Activated naive CD8-positive, alpha-beta T cell (primary cell): ENCODE results near the gene MAD1L1.

Experiments used
- H3K27ac Mint-ChIP-seq: one replicate; pipeline ENCODE4 v1.8.0; 2021; ENCODE audit warnings: mixed read lengths
- H3K27me3 Mint-ChIP-seq: one replicate; pipeline ENCODE4 v1.8.0; 2021; ENCODE audit warnings: mixed read lengths
- H3K36me3 Mint-ChIP-seq: one replicate; pipeline ENCODE4 v1.8.0; 2021; ENCODE audit warnings: mixed read lengths
- H3K4me1 Mint-ChIP-seq: one replicate; pipeline ENCODE4 v1.8.0; 2021; ENCODE audit warnings: low read depth, mixed read lengths
- H3K4me3 Mint-ChIP-seq: one replicate; pipeline ENCODE4 v1.8.0; 2021; ENCODE audit warnings: mild to moderate bottlenecking, mixed read lengths
- H3K9me3 Mint-ChIP-seq: one replicate; pipeline ENCODE4 v1.8.0; 2021; ENCODE audit warnings: low read depth, mixed read lengths

MAD1L1 gene

GRCh38 chr7:2253525-2254244 is 20.9 kb upstream of the MAD1L1 start:
- no peaks in the 10 kb centered on the region for H3K36me3 Mint-ChIP-seq
- H3K9me3 Mint-ChIP-seq = no peaks in the 10 kb centered on the region
- no peak overlapping the region for H3K27ac Mint-ChIP-seq
- H3K4me3 Mint-ChIP-seq = no peak overlapping the region
- peaks cover 10% of the 10 kb centered on the region for H3K4me1 Mint-ChIP-seq
- H3K27me3 Mint-ChIP-seq = no peaks in the 10 kb centered on the region

- no peaks in the 10 kb centered on the region for H3K27me3 Mint-ChIP-seq
- H3K4me3 Mint-ChIP-seq = no peak overlapping the region
- H3K36me3 Mint-ChIP-seq = no peaks in the 10 kb centered on the region
- H3K27ac Mint-ChIP-seq = peak overlapping the region; percentile 28
- peaks cover 14% of the 10 kb centered on the region for H3K4me1 Mint-ChIP-seq
- no peaks in the 10 kb centered on the region for H3K9me3 Mint-ChIP-seq
These were observed 20.3 kb upstream of the MAD1L1 start for GRCh38 chr7:2253021-2253420.

- Mint-ChIP-seq H3K27me3 (no peaks in the 10 kb centered on the region), H3K4me3 (no peak overlapping the region), H3K36me3 (no peaks in the 10 kb centered on the region), H3K9me3 (no peaks in the 10 kb centered on the region), H3K4me1 (peaks cover 16% of the 10 kb centered on the region), H3K27ac (no peak overlapping the region)
These were observed 19.4 kb upstream of the MAD1L1 start for GRCh38 chr7:2251841-2252771.

- Mint-ChIP-seq H3K4me1 (peaks cover 16% of the 10 kb centered on the region), H3K27me3 (no peaks in the 10 kb centered on the region), H3K27ac (no peak overlapping the region), H3K36me3 (no peaks in the 10 kb centered on the region), H3K4me3 (no peak overlapping the region), H3K9me3 (no peaks in the 10 kb centered on the region)
These were observed 18.6 kb upstream of the MAD1L1 start for GRCh38 chr7:2251381-2251780.

GRCh38 chr7:2249744-2250323 is 17.1 kb upstream of the MAD1L1 start:
- no peak overlapping the region for H3K27ac Mint-ChIP-seq
- H3K36me3 Mint-ChIP-seq = no peaks in the 10 kb centered on the region
- H3K4me1 Mint-ChIP-seq = peaks cover 17% of the 10 kb centered on the region

GRCh38 chr7:2248984-2249694 is 16.4 kb upstream of the MAD1L1 start:
- no peaks in the 10 kb centered on the region for H3K27me3 Mint-ChIP-seq
- no peaks in the 10 kb centered on the region for H3K36me3 Mint-ChIP-seq
- H3K4me1 Mint-ChIP-seq = peaks cover 17% of the 10 kb centered on the region
- peak overlapping the region; percentile 32 for H3K4me3 Mint-ChIP-seq
- peak overlapping the region; percentile 46 for H3K27ac Mint-ChIP-seq
- no peaks in the 10 kb centered on the region for H3K9me3 Mint-ChIP-seq

More at GRCh38 chr7:2249744-2250323, 17.1 kb upstream of the MAD1L1 start:
- H3K27me3 Mint-ChIP-seq = no peaks in the 10 kb centered on the region
- no peaks in the 10 kb centered on the region for H3K9me3 Mint-ChIP-seq
- H3K4me3 Mint-ChIP-seq = no peak overlapping the region

GRCh38 chr7:2247141-2247995 is 14.6 kb upstream of the MAD1L1 start:
- Mint-ChIP-seq H3K9me3 (no peaks in the 10 kb centered on the region), H3K4me3 (no peak overlapping the region), H3K27ac (no peak overlapping the region), H3K36me3 (no peaks in the 10 kb centered on the region), H3K27me3 (no peaks in the 10 kb centered on the region), H3K4me1 (peaks cover 19% of the 10 kb centered on the region)

- Mint-ChIP-seq H3K27me3 (no peaks in the 10 kb centered on the region), H3K4me1 (peaks cover 19% of the 10 kb centered on the region), H3K4me3 (no peak overlapping the region), H3K9me3 (no peaks in the 10 kb centered on the region), H3K27ac (no peak overlapping the region), H3K36me3 (no peaks in the 10 kb centered on the region)
These were observed 13.3 kb upstream of the MAD1L1 start for GRCh38 chr7:2245883-2246675.

GRCh38 chr7:2244404-2244995 is 11.8 kb upstream of the MAD1L1 start:
- Mint-ChIP-seq H3K4me3 (no peak overlapping the region), H3K27me3 (no peaks in the 10 kb centered on the region), H3K4me1 (peaks cover 29% of the 10 kb centered on the region), H3K36me3 (no peaks in the 10 kb centered on the region), H3K27ac (no peak overlapping the region), H3K9me3 (no peaks in the 10 kb centered on the region)

GRCh38 chr7:2243458-2243857 is 10.7 kb upstream of the MAD1L1 start:
- peaks cover 20% of the 10 kb centered on the region for H3K4me1 Mint-ChIP-seq
- no peaks in the 10 kb centered on the region for H3K9me3 Mint-ChIP-seq
- H3K27me3 Mint-ChIP-seq = no peaks in the 10 kb centered on the region
- no peaks in the 10 kb centered on the region for H3K36me3 Mint-ChIP-seq
- peak overlapping the region; percentile 92 for H3K4me3 Mint-ChIP-seq
- H3K27ac Mint-ChIP-seq = peak overlapping the region; percentile 22

GRCh38 chr7:2242541-2243429 is 10.0 kb upstream of the MAD1L1 start:
- Mint-ChIP-seq H3K9me3 (no peaks in the 10 kb centered on the region), H3K27me3 (no peaks in the 10 kb centered on the region), H3K27ac (peak overlapping the region; percentile 87), H3K36me3 (no peaks in the 10 kb centered on the region), H3K4me1 (peaks cover 18% of the 10 kb centered on the region), H3K4me3 (peak overlapping the region; percentile 92)
